ENCODE results near the gene KLK4. TPM values are rescaled to one million over a fixed set of nuclear protein-coding genes. Genes with fewer than 3 reads are reported as not detected.

KLK4 gene
- total RNA-seq, 1 donor from 2014 or later: not detected

- TF ChIP-seq CTCF (IDR thresholded peaks at IDR 0.05; ENCODE audit: insufficient read depth, low read length, poor library complexity, severe bottlenecking): no peak
- Histone ChIP-seq H3K36me3 (ENCODE audit: control insufficient read depth, insufficient read depth, low read length) (no peaks in the 10 kb centered on the region), H3K4me3 (ENCODE audit: low read depth, low read length) (no peak overlapping the region), H3K27me3 (ENCODE audit: control insufficient read depth, insufficient read depth, low read length) (peaks cover 50% of the 10 kb centered on the region)
- no peak for DNase-seq (ENCODE audit: low read depth)
Observed at GRCh38 chr19:50910722-50911121, 473 bp downstream of the KLK4 start.

- peaks cover 50% of the 10 kb centered on the region for H3K27me3 ChIP-seq (ENCODE audit: control insufficient read depth, insufficient read depth, low read length)
- no peak for DNase-seq (ENCODE audit: low read depth)
- no peaks in the 10 kb centered on the region for H3K36me3 ChIP-seq (ENCODE audit: control insufficient read depth, insufficient read depth, low read length)
- no peak overlapping the region for H3K4me3 ChIP-seq (ENCODE audit: low read depth, low read length)
- no peak for TF ChIP-seq CTCF (IDR thresholded peaks at IDR 0.05; ENCODE audit: insufficient read depth, low read length, poor library complexity, severe bottlenecking)
Observed at GRCh38 chr19:50909240-50910070, 1.7 kb downstream of the KLK4 start.

- Histone ChIP-seq H3K27me3 (ENCODE audit: control insufficient read depth, insufficient read depth, low read length) (peaks cover 49% of the 10 kb centered on the region), H3K36me3 (ENCODE audit: control insufficient read depth, insufficient read depth, low read length) (no peaks in the 10 kb centered on the region), H3K4me3 (ENCODE audit: low read depth, low read length) (no peak overlapping the region)
- TF ChIP-seq CTCF (IDR thresholded peaks at IDR 0.05; ENCODE audit: insufficient read depth, low read length, poor library complexity, severe bottlenecking): no peak
- no peak for DNase-seq (ENCODE audit: low read depth)
Observed at GRCh38 chr19:50908336-50908735, 2.9 kb downstream of the KLK4 start.

- H3K36me3 ChIP-seq (ENCODE audit: control insufficient read depth, insufficient read depth, low read length): no peaks in the 10 kb centered on the region
- no peak overlapping the region for H3K4me3 ChIP-seq (ENCODE audit: low read depth, low read length)
- DNase-seq (ENCODE audit: low read depth): no peak
- peak; percentile 48 for TF ChIP-seq CTCF (IDR thresholded peaks at IDR 0.05; ENCODE audit: insufficient read depth, low read length, poor library complexity, severe bottlenecking)
- peaks cover 30% of the 10 kb centered on the region for H3K27me3 ChIP-seq (ENCODE audit: control insufficient read depth, insufficient read depth, low read length)
Observed at GRCh38 chr19:50906217-50906616, 5.0 kb downstream of the KLK4 start.

- DNase-seq (ENCODE audit: low read depth): no peak
- TF ChIP-seq CTCF (IDR thresholded peaks at IDR 0.05; ENCODE audit: insufficient read depth, low read length, poor library complexity, severe bottlenecking): no peak
- no peak overlapping the region for H3K4me3 ChIP-seq (ENCODE audit: low read depth, low read length)
- no peaks in the 10 kb centered on the region for H3K27me3 ChIP-seq (ENCODE audit: control insufficient read depth, insufficient read depth, low read length)
- no peaks in the 10 kb centered on the region for H3K36me3 ChIP-seq (ENCODE audit: control insufficient read depth, insufficient read depth, low read length)
Observed at GRCh38 chr19:50902640-50903039, 8.6 kb downstream of the KLK4 start.

GRCh38 chr19:50899569-50899968 is 11.6 kb downstream of the KLK4 start:
- no peaks in the 10 kb centered on the region for H3K36me3 ChIP-seq (ENCODE audit: control insufficient read depth, insufficient read depth, low read length)
- no peak for DNase-seq (ENCODE audit: low read depth)
- no peak for TF ChIP-seq CTCF (IDR thresholded peaks at IDR 0.05; ENCODE audit: insufficient read depth, low read length, poor library complexity, severe bottlenecking)
- H3K4me3 ChIP-seq (ENCODE audit: low read depth, low read length): no peak overlapping the region
- H3K27me3 ChIP-seq (ENCODE audit: control insufficient read depth, insufficient read depth, low read length): no peaks in the 10 kb centered on the region
